HepG2 (cell line): ENCODE measurements around the gene LYPD6B. TPM values are rescaled to one million over a fixed set of nuclear protein-coding genes. Genes with fewer than 3 reads are reported as not detected.

ENCODE experiments used
- ATAC-seq: fragments of 200-7000 bp; cut with Tn5 transposase; 3 replicates; pipeline ENCODE4 v1.9.1; 2020; ENCODE audit warnings: mild to moderate bottlenecking, moderate library complexity
- BruUV-seq: library from RNA; stranded (reverse); fragments of 400-500 nt; replicated peaks from 2 replicates; lab custom pipeline; 2021; lab: Mats Ljungman, UMichigan
- CTCF ChIA-PET: fragments of 300-600 bp; formaldehyde crosslinking; extraction: SDS; loops from one replicate; lab custom pipeline; 2021; ENCODE audit warnings: low total read pairs, inconsistent platforms, low intra/inter-chr PET ratio; lab: Yijun Ruan, JAX
- POLR2A ChIA-PET: fragments of 350-600 bp; sonication (Branson Sonifier 250); formaldehyde crosslinking; loops from one replicate; lab custom pipeline; 2020; ENCODE audit warnings: antibody characterized with exemption, inconsistent platforms; lab: Yijun Ruan, JAX
- DNase-seq: peaks from one replicate; pipeline ENCODE4 v3.0.0-alpha.2; 2015; ENCODE audit warnings: low spot score
- FAIRE-seq: peaks from 3 replicates; lab custom pipeline; 2011; peaks lifted over from hg19 to GRCh38; lab: Jason Lieb, UNC
- H2AFZ ChIP-seq: one replicate; pipeline ENCODE4 v1.6.1; 2011; ENCODE audit warnings: low read length, inconsistent platforms
- H3K27ac ChIP-seq: fragments of 300-600 bp; 3 replicates; pipeline ENCODE4 v1.8.0; 2011; ENCODE audit warnings: mixed run types, mild to moderate bottlenecking, mixed read lengths, low read length, inconsistent platforms; ENCODE audit not compliant: insufficient read depth; ENCODE audit errors: extremely low read length
- H3K27me3 ChIP-seq, 2 experiments: fragments of 200-600 bp in 1 of 2; 2 replicates in 1 of 2; 3 replicates in 1 of 2; pipeline versions ENCODE4 v1.6.0 to v1.8.0; 2011; ENCODE audit warnings: low read length in 2 of 2, mild to moderate bottlenecking in 2 of 2, moderate library complexity in 2 of 2, inconsistent platforms in 1 of 2; ENCODE audit not compliant: insufficient read depth in 2 of 2, control insufficient read depth in 1 of 2
- H3K36me3 ChIP-seq, 2 experiments: fragments of 200-600 bp in 1 of 2; replicated peaks in 1 of 2; 2 replicates in 1 of 2; 3 replicates in 1 of 2; pipeline versions ENCODE4 v1.5.1 to v1.8.0; 2011; ENCODE audit warnings: low read length in 2 of 2, inconsistent platforms in 1 of 2; ENCODE audit not compliant: insufficient read depth in 2 of 2, control insufficient read depth in 1 of 2
- H3K4me1 ChIP-seq: 2 replicates; pipeline ENCODE4 v1.5.1; 2012; ENCODE audit warnings: low read length, inconsistent platforms; ENCODE audit not compliant: insufficient read depth
- H3K4me2 ChIP-seq: 2 replicates; pipeline ENCODE4 v1.6.0; 2011; ENCODE audit warnings: low read depth, low read length, inconsistent platforms
- H3K4me3 ChIP-seq, 3 experiments: fragments of 200-600 bp in 1 of 3; sonication (generic), shearing (Covaris generic) in 1 of 3; replicated peaks in 1 of 3; 2 replicates each; pipeline ENCODE4 v1.5.1; 2011 to 2016; ENCODE audit warnings: low read length in 3 of 3, inconsistent platforms in 2 of 3, low read depth in 2 of 3, mild to moderate bottlenecking in 2 of 3, control low read depth in 1 of 3, mixed read lengths in 1 of 3; ENCODE audit not compliant: insufficient read depth in 1 of 3
- H3K79me2 ChIP-seq: one replicate; pipeline ENCODE4 v1.6.1; 2011; ENCODE audit warnings: low read length, inconsistent platforms; ENCODE audit not compliant: insufficient read depth
- H3K9ac ChIP-seq: 2 replicates; pipeline ENCODE4 v1.6.0; 2011; ENCODE audit warnings: mild to moderate bottlenecking, low read depth, low read length, inconsistent platforms; ENCODE audit not compliant: insufficient read depth
- H3K9me3 ChIP-seq: 2 replicates; pipeline ENCODE4 v1.5.1; 2012; ENCODE audit warnings: mild to moderate bottlenecking, low read length
- H4K20me1 ChIP-seq: 2 replicates; pipeline ENCODE4 v1.6.0; 2011; ENCODE audit warnings: inconsistent platforms, mild to moderate bottlenecking, low read length, moderate library complexity; ENCODE audit not compliant: insufficient read depth
- FOXA1 ChIP-seq, 2 experiments: fragments of 450-650 bp in 1 of 2; sonication (generic) in 1 of 2; formaldehyde crosslinking in 1 of 2; IDR thresholded peaks; 2 replicates each; pipeline versions ENCODE4 v1.4.0 to v1.6.1; 2016 to 2020; ENCODE audit warnings: missing genetic modification reagents in 1 of 2
- HINFP ChIP-seq: sonication (generic); formaldehyde crosslinking; IDR thresholded peaks from 2 replicates; pipeline ENCODE4 v1.4.0; 2020; ENCODE audit warnings: low read depth, mild to moderate bottlenecking, missing genetic modification reagents
- HOXD1 ChIP-seq: sonication (generic); formaldehyde crosslinking; IDR thresholded peaks from 2 replicates; pipeline ENCODE4 v1.5.0; 2020; ENCODE audit warnings: missing genetic modification reagents
- KLF9 ChIP-seq: IDR thresholded peaks from 2 replicates; pipeline ENCODE4 v1.6.1; 2016; ENCODE audit warnings: low read depth
- MED8 ChIP-seq: sonication (generic); formaldehyde crosslinking; IDR thresholded peaks from 2 replicates; pipeline ENCODE4 v1.8.1; 2023; ENCODE audit warnings: mild to moderate bottlenecking, missing genetic modification reagents; ENCODE audit not compliant: insufficient replicate concordance
- PHF21A ChIP-seq: sonication (generic); formaldehyde crosslinking; IDR thresholded peaks from 2 replicates; pipeline ENCODE4 v1.5.0; 2020; ENCODE audit warnings: mild to moderate bottlenecking, missing genetic modification reagents
- RELA ChIP-seq: sonication (generic); formaldehyde crosslinking; IDR thresholded peaks from 2 replicates; pipeline ENCODE4 v1.4.0; 2020; ENCODE audit warnings: missing genetic modification reagents
- TCF7 ChIP-seq: sonication (generic); IDR thresholded peaks from 2 replicates; pipeline ENCODE4 v1.6.1; 2016; ENCODE audit warnings: antibody characterized with exemption, low read depth
- TEAD3 ChIP-seq: optimal IDR thresholded peaks from 2 replicates; pipeline ENCODE3; 2016; ENCODE audit warnings: borderline replicate concordance
- ZKSCAN1 ChIP-seq: fragments of 150-350 bp; IDR thresholded peaks from 2 replicates; pipeline ENCODE4 v1.6.1; 2014; ENCODE audit warnings: low read length
- ZMAT3 ChIP-seq: sonication (generic); formaldehyde crosslinking; conservative IDR thresholded peaks from 2 replicates; pipeline ENCODE4 v1.7.0; 2021; ENCODE audit warnings: missing genetic modification reagents
- ZNF367 ChIP-seq: sonication (generic); formaldehyde crosslinking; IDR thresholded peaks from 2 replicates; pipeline ENCODE4 v1.4.0; 2020; ENCODE audit warnings: missing genetic modification reagents, borderline replicate concordance
- ZNF512B ChIP-seq: sonication (generic); formaldehyde crosslinking; IDR thresholded peaks from 2 replicates; pipeline ENCODE4 v1.5.1; 2020; ENCODE audit warnings: missing genetic modification reagents, mild to moderate bottlenecking, borderline replicate concordance
- ZNF580 ChIP-seq: IDR thresholded peaks from 2 replicates; pipeline ENCODE4 v1.6.1; 2016; ENCODE audit warnings: low read depth, borderline replicate concordance
- WGBS: methylation state at CpG from one replicate; pipeline ENCODE4 v1.1.6; 2017; ENCODE audit warnings: low lambda C conversion rate; 5-methylcytosine and 5-hydroxymethylcytosine counted together
- in situ Hi-C: cut with HindIII; loops from 2 replicates; pipeline ENCODE4 v1.10.0; 2017; ENCODE audit warnings: low pct_unique_long_range_greater_than_20kb; ENCODE audit not compliant: extremely low pct_ligation_motif_present
- intact Hi-C: fragments of 100-400 bp; cut with micrococcal nuclease; formaldehyde crosslinking; loops from one replicate; pipeline ENCODE4 v1.10.0; 2022; ENCODE audit not compliant: unreplicated experiment
- polyA plus RNA-seq, 8 experiments: library from polyadenylated mRNA; depleted of rRNA in 3 of 8; stranded (reverse) in 7 of 8; unstranded in 1 of 8; fragments of >200 nt; fragmentation: Illumina TruSeq in 4 of 8; extraction: Trizol in 4 of 8; gene quantifications; 2 replicates each; pipeline versions ENCODE4 v1.2.1 to v1.2.3, GENCODE V29; 2011 to 2016; ENCODE audit warnings: low read depth in 4 of 8, missing spikeins in 1 of 8, mixed read lengths in 1 of 8; ENCODE audit not compliant: insufficient read depth in 1 of 8
- total RNA-seq, 5 experiments: library from RNA; depleted of rRNA; stranded (reverse); fragments of >200 nt; fragmentation: Illumina TruSeq; extraction: Trizol; gene quantifications; 2 replicates each; pipeline ENCODE4 v1.2.3, GENCODE V29; 2016; ENCODE audit warnings: low read depth in 1 of 5

LYPD6B gene
- total and polyA plus RNA-seq, 2 of the 13 experiments (the other 11 are each of a cell fraction or from before 2014, with no cell fraction given) = not detected

- Histone ChIP-seq H3K27ac (no peak overlapping the region), H2AFZ (no peak overlapping the region), H3K27me3 (peaks cover 1 to 5% of the 10 kb centered on the region in 2 experiments; a peak in 1 of 5 replicates), H3K79me2 (no peaks in the 10 kb centered on the region), H3K36me3 (no peaks in the 10 kb centered on the region), H3K9me3 (no peaks in the 10 kb centered on the region), H3K4me3 (no peak overlapping the region), H3K4me1 (no peaks in the 10 kb centered on the region), H4K20me1 (no peaks in the 10 kb centered on the region), H3K9ac (no peak overlapping the region), H3K4me2 (no peak overlapping the region)
- no peak for ATAC-seq
- intact Hi-C loops (no loop called here), in situ Hi-C loops (no loop called here)
- DNase-seq = no peak
- TF ChIP-seq FOXA1 (IDR thresholded peaks at IDR 0.05) = no peak
- no peak for TF ChIP-seq FOXA1 (CRISPR knock-in tag; IDR thresholded peaks at IDR 0.05)
- TF ChIP-seq HINFP (CRISPR knock-in tag) = no peak
- no peak for TF ChIP-seq TCF7
- TF ChIP-seq ZNF367 (CRISPR knock-in tag) = no peak
- no peak for TF ChIP-seq KLF9 (CRISPR knock-in tag)
- TF ChIP-seq HOXD1 (CRISPR knock-in tag) = no peak
- TF ChIP-seq ZMAT3 (CRISPR knock-in tag) = no peak
- no peak for TF ChIP-seq PHF21A
- no peak for TF ChIP-seq ZNF512B (CRISPR knock-in tag)
- TF ChIP-seq TEAD3 = no peak
- no peak for TF ChIP-seq MED8
- no peak for TF ChIP-seq ZKSCAN1
- TF ChIP-seq ZNF580 (CRISPR knock-in tag) = no peak
- no peak for TF ChIP-seq RELA (CRISPR knock-in tag)
- ChIA-PET POLR2A (no interaction called here), CTCF (no interaction called here)
- WGBS = 2% methylated on average over 3 of the region's 3 CpGs
- no peak for FAIRE-seq
- no TSS peak for BruUV-seq
Observed at GRCh38 chr2:149082079-149082478, 43.6 kb downstream of the LYPD6B start.
